Measurements from ENCODE around the gene ALPK1.

ALPK1 gene

DNA sequence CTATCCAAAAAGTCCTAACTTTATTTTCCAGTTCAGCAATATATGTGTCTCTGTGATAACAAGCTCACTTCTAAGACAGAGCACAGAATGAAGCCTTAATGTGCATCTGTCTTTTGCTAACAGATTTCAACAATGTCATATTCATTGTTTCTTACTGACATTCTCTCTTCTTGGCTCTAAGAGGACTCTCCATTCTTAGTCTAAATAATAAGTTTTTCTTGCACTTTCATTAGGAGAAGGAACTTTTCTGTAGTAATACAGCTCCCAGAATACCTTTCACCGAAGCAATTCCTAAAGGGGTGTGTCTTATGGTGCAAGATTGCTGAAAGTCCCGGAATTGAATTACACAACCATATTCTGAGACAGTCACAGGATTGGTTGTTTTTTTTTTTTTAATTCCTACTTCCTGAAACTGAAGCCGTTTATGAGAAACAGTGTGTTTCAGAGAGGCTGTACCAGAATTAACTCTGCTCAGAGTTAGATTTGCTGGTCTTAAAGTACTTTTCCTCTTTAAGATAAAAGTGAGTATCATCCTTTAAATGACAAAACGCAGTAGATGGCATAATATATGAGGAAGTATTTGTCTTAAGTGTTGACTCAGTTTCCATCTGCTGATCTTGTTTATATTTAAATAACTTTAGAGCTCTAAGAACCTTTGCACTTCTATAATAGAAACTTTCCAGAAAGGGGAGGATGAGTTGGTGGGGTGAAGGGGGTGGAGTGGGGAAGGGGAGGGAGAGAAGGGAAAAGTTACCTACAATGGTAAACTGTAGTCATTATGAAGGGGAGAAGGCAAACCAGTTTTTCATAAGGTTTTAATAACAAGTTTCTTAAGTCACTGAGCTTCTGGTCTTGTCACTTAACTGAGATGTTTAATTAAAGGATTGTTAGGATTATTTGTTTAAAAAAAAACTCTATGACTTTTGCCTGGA lies at the start of gene ALPK1:
ALPK1 (plus strand) TSS at position 421 of the 932 bp plus-strand sequence.
- DNase-seq: peak; percentile 7 to 60
- TF ChIP-seq GATA1 (IDR thresholded peaks at IDR 0.05; ENCODE audit: low read depth, low read length) (no peak), POLR2A (IDR thresholded peaks at IDR 0.05; ENCODE audit: low read length) (peak; percentile 26)

DNA sequence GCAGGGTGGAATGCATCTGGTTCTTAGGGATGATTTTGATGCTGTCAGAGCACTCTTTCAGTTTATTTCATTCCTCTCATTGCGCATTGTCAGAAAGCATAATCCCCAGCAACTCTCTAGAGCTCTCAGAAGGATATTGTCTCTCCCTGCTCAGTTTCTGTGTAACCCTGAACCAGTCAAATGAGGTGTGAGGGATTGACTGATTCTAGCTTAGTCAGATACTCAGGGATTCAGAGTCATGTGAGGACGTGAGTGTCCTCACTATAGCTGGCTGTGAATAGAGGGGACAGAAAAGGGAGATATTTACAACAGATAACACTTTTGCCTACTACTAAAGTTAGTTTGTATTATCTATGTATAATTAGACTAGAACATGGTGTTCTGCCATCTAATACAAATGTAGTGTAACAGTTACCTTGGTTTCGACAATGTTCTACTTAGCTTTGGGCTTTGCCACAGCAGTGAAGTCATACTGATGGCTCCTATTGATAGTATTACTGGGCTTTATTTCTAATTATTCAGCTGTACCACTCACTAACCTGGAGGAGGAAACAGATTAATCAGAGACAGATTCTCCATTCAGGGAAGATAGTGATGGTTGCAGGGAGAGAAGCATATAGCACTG lies 46.0 kb upstream of the ALPK1 start:
- TF ChIP-seq POLR2A (IDR thresholded peaks at IDR 0.05; ENCODE audit: low read length) (no peak), GATA1 (IDR thresholded peaks at IDR 0.05; ENCODE audit: low read depth, low read length) (no peak)
- peak in 1 of 2 experiments; percentile 5 for DNase-seq

DNA sequence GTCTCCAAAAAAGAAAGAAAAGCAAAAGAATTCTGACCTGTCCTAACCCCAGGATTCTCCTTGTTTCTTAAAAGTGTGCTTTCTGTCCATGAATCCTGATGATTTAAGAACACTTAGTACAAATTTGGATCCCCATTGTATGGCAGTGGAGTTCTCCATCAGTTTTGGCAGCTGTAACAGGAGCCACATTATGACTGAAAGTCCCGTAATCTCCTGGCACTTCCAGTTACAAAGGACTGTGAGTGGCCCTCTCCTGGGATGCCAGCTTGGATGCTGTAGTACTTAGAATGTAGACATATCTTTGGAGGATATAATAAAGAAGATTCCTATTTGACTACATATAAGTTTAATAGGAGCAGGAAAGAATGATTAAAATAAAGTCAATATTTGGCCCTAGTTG lies 44.9 kb upstream of the ALPK1 start:
- DNase-seq: no peak
- TF ChIP-seq POLR2A (IDR thresholded peaks at IDR 0.05; ENCODE audit: low read length) (no peak), GATA1 (IDR thresholded peaks at IDR 0.05; ENCODE audit: low read depth, low read length) (no peak)

DNA sequence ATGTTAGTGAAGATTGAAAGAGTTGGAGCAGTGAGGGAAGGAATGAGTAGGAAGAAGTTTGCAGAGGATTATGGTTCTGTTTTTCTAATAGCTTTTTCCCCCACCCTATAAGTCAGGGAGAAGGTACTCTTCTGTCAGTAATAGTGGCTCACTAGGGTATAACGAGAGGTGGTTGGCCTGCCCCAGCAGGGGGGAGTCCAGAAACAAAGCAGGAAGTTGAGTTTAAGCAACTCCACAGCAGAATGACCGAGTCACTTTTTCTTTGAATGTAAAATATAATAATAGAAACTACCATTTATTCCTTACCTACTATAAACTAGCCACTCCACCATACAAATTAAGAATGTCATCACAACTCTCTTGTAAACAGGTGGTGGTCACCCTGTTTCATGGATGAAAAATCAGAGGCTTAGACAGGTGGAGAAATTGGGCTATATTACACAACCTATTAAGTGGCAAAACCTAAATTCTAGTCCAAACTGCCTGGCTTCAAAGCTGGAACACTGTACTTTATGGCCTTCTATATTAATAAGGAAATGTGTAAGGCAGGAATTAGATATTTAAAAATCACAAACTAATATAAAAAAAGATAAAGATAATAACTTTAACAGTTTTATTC lies 43.7 kb upstream of the ALPK1 start:
- DNase-seq: no peak
- TF ChIP-seq GATA1 (IDR thresholded peaks at IDR 0.05; ENCODE audit: low read depth, low read length): no peak
- TF ChIP-seq POLR2A (IDR thresholded peaks at IDR 0.05; ENCODE audit: low read length): no peak

DNA sequence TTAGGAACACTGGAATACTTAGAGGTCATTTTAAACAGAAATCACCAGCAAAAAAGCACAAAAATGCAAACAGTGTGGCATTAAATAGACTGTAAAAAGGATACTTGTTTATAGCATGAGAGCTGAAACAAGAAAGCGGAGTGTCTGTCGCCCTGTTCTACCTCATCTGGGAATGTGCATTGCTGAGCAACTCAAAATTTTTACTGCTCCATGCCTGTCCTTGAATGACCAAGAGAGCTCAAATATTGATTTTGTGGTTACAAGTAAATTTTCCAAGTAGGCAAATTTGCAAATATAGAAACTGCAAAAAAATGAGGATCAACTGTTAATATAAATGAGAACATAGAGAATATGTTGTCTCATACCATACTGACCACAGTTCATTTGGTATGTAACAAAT lies 40.1 kb upstream of the ALPK1 start:
- no peak for DNase-seq
- TF ChIP-seq GATA1 (IDR thresholded peaks at IDR 0.05; ENCODE audit: low read depth, low read length) (no peak), POLR2A (IDR thresholded peaks at IDR 0.05; ENCODE audit: low read length) (no peak)

DNA sequence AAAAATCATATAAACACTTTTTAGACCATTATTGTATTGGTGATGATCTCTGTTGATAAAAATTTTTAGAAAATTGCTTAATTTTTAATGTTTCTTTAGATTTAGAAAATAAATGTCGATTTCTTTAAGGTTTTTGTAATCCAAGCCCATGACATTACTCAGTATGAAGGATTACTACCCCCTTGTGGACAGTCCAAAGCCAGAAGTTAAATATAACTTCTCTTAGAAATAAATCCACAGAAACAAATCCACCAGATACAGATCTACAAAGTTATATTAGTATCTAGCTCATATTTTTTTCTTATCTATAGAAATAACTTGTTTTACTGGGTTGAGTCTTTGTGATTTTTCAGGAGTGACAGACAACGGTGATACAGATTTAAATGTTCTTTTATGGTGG lies 30.3 kb upstream of the ALPK1 start:
- TF ChIP-seq POLR2A (IDR thresholded peaks at IDR 0.05; ENCODE audit: low read length) (no peak), GATA1 (IDR thresholded peaks at IDR 0.05; ENCODE audit: low read depth, low read length) (no peak)
- peak; percentile 32 to 40 for DNase-seq

DNA sequence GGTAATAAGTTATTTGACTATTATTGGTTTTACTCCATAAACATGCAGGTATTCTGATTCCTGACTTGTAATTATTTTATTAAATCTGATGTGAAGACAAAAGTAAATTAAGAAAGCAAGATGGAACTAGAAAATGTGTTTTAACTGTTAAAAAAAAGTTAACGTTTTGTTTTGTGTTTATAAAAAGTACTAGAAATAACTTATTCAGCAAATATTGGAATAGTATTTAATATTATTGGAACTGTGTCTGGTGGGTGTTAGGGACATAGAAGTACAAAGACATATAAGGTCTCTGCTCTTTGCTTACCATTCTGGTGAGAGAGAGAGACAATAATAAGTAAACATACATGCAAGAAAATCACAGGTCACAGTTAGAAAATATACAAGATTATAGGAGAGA lies 27.1 kb upstream of the ALPK1 start:
- TF ChIP-seq POLR2A (IDR thresholded peaks at IDR 0.05; ENCODE audit: low read length): no peak
- TF ChIP-seq GATA1 (IDR thresholded peaks at IDR 0.05; ENCODE audit: low read depth, low read length): no peak
- DNase-seq: no peak

DNA sequence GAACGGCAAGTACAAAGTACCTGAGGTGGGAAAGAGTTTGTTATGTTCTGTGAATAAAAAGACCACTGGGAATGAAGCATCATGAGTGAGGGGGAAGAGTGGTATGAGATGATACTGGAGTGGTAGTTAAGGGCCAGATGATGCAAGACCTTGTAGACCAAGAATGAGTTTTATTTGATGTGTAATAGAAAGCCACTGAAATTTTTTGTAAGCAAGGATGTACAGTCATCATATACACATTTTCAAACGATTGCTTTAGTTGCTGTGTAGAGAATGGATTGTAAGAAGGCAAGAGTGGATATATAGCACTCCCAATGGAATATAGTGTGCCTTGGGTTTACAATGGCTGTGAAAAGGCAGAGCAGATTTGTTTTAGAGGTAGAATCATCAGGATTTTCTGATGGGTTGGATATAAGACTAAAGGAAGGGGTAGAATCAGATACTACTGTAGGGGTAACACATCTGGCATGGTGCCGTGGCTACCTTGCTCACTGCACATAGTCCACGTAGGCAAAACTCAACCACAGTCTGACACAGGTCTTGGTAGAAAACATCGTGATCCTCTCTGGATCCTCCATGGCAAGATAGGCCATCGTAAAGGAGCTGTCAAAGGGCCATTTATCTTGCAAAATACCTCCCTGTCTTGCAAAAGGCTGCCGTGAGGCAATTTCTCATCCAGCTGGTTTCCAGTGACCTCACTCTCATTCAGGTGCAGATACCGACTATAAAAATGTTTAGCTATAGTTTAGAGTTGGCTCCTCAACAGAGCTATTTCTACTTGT lies 26.3 kb upstream of the ALPK1 start:
- TF ChIP-seq GATA1 (IDR thresholded peaks at IDR 0.05; ENCODE audit: low read depth, low read length) (no peak), POLR2A (IDR thresholded peaks at IDR 0.05; ENCODE audit: low read length) (no peak)
- no peak for DNase-seq

DNA sequence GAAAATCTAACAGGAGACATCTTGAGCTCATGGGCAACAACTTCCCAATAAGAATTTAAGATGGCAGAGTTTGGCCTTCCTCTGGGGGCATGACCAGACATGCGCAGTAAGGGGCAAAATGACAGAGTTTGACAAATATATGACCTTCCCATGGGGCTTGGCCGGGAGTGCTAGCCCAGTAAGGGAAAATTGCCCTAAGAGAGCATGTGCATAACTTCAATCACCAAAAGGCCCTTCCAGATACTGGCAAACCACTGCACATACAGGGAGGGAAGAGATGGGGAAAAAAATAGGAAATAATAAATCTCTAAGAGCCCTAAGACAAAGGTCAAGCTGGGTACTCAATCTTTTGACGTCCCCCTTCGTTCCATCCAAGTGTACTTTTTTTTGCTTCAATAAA lies 24.9 kb upstream of the ALPK1 start:
- TF ChIP-seq GATA1 (IDR thresholded peaks at IDR 0.05; ENCODE audit: low read depth, low read length): no peak
- no peak for TF ChIP-seq POLR2A (IDR thresholded peaks at IDR 0.05; ENCODE audit: low read length)
- no peak for DNase-seq

DNA sequence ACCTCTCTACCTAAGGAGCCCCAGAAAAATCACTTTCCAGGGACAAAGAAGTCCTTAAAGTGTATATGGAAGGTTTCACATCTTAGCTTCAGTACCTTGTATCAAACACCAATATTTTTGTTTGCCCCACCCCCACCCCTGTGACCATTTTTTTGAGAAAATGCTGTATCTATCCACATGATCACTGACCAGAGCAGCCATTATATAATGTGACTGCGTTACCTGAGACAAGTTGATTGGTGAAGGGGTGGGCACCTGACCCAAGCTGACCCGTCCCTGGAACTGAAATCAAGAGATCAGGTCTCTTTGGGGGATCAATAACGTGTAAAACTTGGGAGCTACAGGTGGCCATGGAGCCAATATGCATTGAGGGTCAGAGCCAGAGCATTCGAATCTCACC lies 22.2 kb upstream of the ALPK1 start:
- no peak for DNase-seq
- TF ChIP-seq POLR2A (IDR thresholded peaks at IDR 0.05; ENCODE audit: low read length): no peak
- no peak for TF ChIP-seq GATA1 (IDR thresholded peaks at IDR 0.05; ENCODE audit: low read depth, low read length)

DNA sequence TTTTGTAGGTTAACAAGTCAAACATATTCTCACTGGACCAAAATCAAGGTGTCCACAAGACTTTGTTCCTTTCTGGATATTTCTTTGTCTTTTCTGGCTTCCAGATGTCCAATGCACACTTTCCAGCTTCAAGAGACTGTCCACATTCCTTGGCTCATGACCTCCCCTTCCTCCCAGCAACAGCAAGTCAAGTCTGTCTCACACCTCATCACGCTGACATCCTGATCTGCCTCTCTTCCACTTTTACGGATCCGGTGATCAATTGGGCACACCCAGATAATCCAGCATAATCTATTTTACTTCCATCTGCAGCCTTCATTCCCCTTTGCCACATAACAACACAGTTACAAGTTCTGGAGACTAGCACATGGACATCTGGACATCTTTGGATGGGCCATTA lies 21.1 kb upstream of the ALPK1 start:
- TF ChIP-seq GATA1 (IDR thresholded peaks at IDR 0.05; ENCODE audit: low read depth, low read length) (no peak), POLR2A (IDR thresholded peaks at IDR 0.05; ENCODE audit: low read length) (no peak)
- no peak for DNase-seq

DNA sequence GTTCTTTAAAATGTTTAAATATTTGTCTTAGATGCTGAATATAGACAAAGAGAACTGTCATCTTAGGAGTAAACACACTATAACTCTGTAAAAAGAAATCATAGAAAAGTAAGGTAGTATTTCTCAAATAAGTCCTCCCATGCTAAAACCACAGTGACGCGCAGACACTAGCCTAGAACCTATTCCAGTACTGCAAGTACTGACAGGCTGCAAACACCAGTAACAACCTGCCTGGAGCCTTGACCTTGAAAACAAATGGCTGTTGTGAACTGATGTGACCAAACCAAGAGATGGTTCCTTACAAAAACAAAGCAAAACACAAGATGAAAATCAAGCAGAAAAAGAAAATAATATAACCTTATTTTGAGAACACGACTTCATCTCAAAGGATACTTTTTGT lies 19.9 kb upstream of the ALPK1 start:
- no peak for TF ChIP-seq GATA1 (IDR thresholded peaks at IDR 0.05; ENCODE audit: low read depth, low read length)
- no peak for TF ChIP-seq POLR2A (IDR thresholded peaks at IDR 0.05; ENCODE audit: low read length)
- DNase-seq: no peak

DNA sequence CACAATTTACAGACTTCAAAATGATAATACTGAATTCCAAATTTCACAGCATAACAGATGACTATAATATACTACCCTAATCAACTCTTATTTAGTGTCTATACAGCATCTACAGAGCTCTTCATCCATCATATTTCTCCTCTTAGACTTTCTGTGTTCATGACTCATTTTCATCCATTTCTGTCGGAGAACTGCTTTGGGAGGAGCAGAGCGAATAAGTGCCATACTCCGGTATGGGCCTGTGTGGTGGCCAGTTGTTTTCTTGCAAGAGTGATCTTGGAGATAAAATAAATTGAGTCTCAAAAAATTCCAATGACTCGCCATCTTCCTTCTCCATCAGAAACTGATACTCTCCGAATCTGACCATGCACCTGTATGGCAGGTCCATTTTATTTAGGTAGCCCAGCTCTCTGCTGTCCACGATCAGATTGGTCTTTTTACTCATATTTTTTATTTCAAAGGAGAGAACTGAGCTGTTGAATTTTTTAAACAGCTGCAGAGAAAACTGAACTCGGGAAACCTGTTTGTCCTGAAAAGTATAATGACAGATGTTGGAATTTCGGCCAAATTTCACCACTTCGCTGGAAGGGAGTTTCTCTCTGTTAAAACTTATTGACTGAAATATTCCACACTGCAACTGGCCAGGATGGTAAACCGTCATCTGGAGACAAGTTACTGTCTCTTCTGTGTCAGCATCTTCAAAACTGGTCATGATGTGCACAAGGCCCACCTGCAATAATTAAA lies 19.3 kb upstream of the ALPK1 start:
- TF ChIP-seq POLR2A (IDR thresholded peaks at IDR 0.05; ENCODE audit: low read length) (no peak), GATA1 (IDR thresholded peaks at IDR 0.05; ENCODE audit: low read depth, low read length) (no peak)
- no peak for DNase-seq
